Gastroesophageal sphincter (tissue), 3 donors: Measurements from ENCODE around the gene ZBTB7C.

Experiments
- EP300 ChIP-seq: sonication (generic); formaldehyde crosslinking; IDR thresholded peaks from one replicate; pipeline ENCODE4 v1.6.1; 2017; ENCODE audit warnings: antibody characterized with exemption, mild to moderate bottlenecking
- POLR2A ChIP-seq, 2 donors: fragments of 450-650 bp; IDR thresholded peaks; one replicate each; pipeline ENCODE4 v1.6.1; 2017; ENCODE audit warnings: antibody characterized with exemption in 2 of 2, mild to moderate bottlenecking in 2 of 2, moderate library complexity in 1 of 2
- POLR2AphosphoS5 ChIP-seq: sonication (generic); formaldehyde crosslinking; IDR thresholded peaks from one replicate; pipeline ENCODE4 v1.6.1; 2017; ENCODE audit warnings: antibody characterized with exemption
- TF ChIP-seq, protein P1 (sequence below), 4 experiments: fragments of 200-600 bp in 2 of 4; fragments of 450-650 bp in 2 of 4; sonication (generic) in 1 of 4; IDR thresholded peaks; one replicate each; pipeline ENCODE4 v1.5.1; 2017 to 2019; ENCODE audit warnings: antibody characterized with exemption in 4 of 4, mild to moderate bottlenecking in 2 of 4, moderate library complexity in 2 of 4

DNA sequence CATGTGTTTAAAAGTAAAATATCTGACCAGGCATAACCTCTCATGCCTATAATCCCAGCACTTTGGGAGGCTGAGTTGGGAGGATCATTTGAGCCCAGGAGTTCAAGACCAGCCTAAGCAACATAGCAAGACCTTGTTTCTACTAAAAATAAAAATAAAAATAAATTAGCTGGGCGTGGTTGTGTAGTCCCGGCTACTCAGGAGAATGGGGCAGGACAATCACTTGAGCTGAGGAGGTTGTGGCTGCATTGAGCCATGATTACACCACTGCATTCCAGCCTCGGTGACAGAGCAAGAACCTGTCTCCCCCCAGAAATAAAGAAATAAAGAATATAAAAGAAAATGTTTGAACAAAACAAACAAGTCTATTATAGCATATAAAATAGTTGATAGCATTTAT lies 158.3 kb downstream of the ZBTB7C start:
- TF ChIP-seq, protein P1, sequence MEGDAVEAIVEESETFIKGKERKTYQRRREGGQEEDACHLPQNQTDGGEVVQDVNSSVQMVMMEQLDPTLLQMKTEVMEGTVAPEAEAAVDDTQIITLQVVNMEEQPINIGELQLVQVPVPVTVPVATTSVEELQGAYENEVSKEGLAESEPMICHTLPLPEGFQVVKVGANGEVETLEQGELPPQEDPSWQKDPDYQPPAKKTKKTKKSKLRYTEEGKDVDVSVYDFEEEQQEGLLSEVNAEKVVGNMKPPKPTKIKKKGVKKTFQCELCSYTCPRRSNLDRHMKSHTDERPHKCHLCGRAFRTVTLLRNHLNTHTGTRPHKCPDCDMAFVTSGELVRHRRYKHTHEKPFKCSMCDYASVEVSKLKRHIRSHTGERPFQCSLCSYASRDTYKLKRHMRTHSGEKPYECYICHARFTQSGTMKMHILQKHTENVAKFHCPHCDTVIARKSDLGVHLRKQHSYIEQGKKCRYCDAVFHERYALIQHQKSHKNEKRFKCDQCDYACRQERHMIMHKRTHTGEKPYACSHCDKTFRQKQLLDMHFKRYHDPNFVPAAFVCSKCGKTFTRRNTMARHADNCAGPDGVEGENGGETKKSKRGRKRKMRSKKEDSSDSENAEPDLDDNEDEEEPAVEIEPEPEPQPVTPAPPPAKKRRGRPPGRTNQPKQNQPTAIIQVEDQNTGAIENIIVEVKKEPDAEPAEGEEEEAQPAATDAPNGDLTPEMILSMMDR (IDR thresholded peaks at IDR 0.05), result no peak
- TF ChIP-seq POLR2A (IDR thresholded peaks at IDR 0.05), result no peak
- no peak for TF ChIP-seq EP300
- no peak for TF ChIP-seq POLR2AphosphoS5
